ENCODE measurements around the gene SCGN. TPM values are rescaled to one million over a fixed set of nuclear protein-coding genes. Genes with fewer than 3 reads are reported as not detected.

SCGN gene
- polyA plus RNA-seq, 3 donors, result not detected

GRCh38 chr6:25627001-25627400 lies 25.0 kb upstream of the SCGN start:
- no peak overlapping the region for H3K27ac Mint-ChIP-seq
- Histone ChIP-seq H3K4me1 (ENCODE audit: control insufficient read depth in 1 of 2, insufficient read depth in 2 of 2, low read length in 2 of 2) (no peaks in the 10 kb centered on the region), H3K9me3 (replicated peaks in 1 of 2; ENCODE audit: control insufficient read depth in 1 of 2, insufficient read depth in 1 of 2, low read length in 2 of 2) (no peaks in the 10 kb centered on the region), H3K27ac (ENCODE audit: low read depth in 1 of 2, low read length in 2 of 2) (no peak overlapping the region), H3K4me3 (replicated peaks in 1 of 3; ENCODE audit: low read depth in 2 of 3, low read length in 3 of 3) (no peak overlapping the region), H3K79me2 (ENCODE audit: insufficient read depth, low read length) (no peaks in the 10 kb centered on the region), H3K4me2 (replicated peaks; ENCODE audit: extremely low read depth, low read length, poor library complexity, severe bottlenecking) (no peak overlapping the region), H2AFZ (ENCODE audit: insufficient read depth, low read depth, low read length, poor library complexity, severe bottlenecking) (no peak overlapping the region), H3K36me3 (replicated peaks in 1 of 2; ENCODE audit: control insufficient read depth in 1 of 2, insufficient read depth in 2 of 2, low read length in 2 of 2) (no peaks in the 10 kb centered on the region), H3K27me3 (ENCODE audit: control insufficient read depth in 2 of 2, insufficient read depth in 2 of 2, low read length in 2 of 2) (no peaks in the 10 kb centered on the region), H3K9ac (ENCODE audit: insufficient read depth, low read length, poor library complexity, severe bottlenecking) (no peak overlapping the region), H4K20me1 (ENCODE audit: insufficient read depth, low read length) (no peaks in the 10 kb centered on the region)
- H3K4me1 Mint-ChIP-seq, result no peaks in the 10 kb centered on the region
- H3K9me3 Mint-ChIP-seq, result no peaks in the 10 kb centered on the region
- no peak overlapping the region for H3K4me3 Mint-ChIP-seq
- intact Hi-C loops (cut with micrococcal nuclease), result no loop called here
- DNase-seq, result no peak
- no peaks in the 10 kb centered on the region for H3K36me3 Mint-ChIP-seq
- H3K27me3 Mint-ChIP-seq (ENCODE audit: low read depth in 3 of 3), result peaks cover 0 to 9% (median 2%) of the 10 kb centered on the region in 3 donors
- 100% methylated on average over 2 of the region's 3 CpGs for WGBS (ENCODE audit: insufficient coverage)
- no peak for TF ChIP-seq CTCF (IDR thresholded peaks at IDR 0.05)

- H3K4me3 Mint-ChIP-seq, result no peak overlapping the region
- Histone ChIP-seq H3K4me3 (replicated peaks in 1 of 3; ENCODE audit: low read depth in 2 of 3, low read length in 3 of 3) (no peak overlapping the region), H3K4me2 (replicated peaks; ENCODE audit: extremely low read depth, low read length, poor library complexity, severe bottlenecking) (no peak overlapping the region), H4K20me1 (ENCODE audit: insufficient read depth, low read length) (no peaks in the 10 kb centered on the region), H3K4me1 (ENCODE audit: control insufficient read depth in 1 of 2, insufficient read depth in 2 of 2, low read length in 2 of 2) (no peaks in the 10 kb centered on the region), H3K9ac (ENCODE audit: insufficient read depth, low read length, poor library complexity, severe bottlenecking) (no peak overlapping the region), H3K27ac (ENCODE audit: low read depth in 1 of 2, low read length in 2 of 2) (no peak overlapping the region), H3K79me2 (ENCODE audit: insufficient read depth, low read length) (no peaks in the 10 kb centered on the region), H3K9me3 (replicated peaks in 1 of 2; ENCODE audit: control insufficient read depth in 1 of 2, insufficient read depth in 1 of 2, low read length in 2 of 2) (no peaks in the 10 kb centered on the region), H2AFZ (ENCODE audit: insufficient read depth, low read depth, low read length, poor library complexity, severe bottlenecking) (no peak overlapping the region), H3K27me3 (ENCODE audit: control insufficient read depth in 2 of 2, insufficient read depth in 2 of 2, low read length in 2 of 2) (no peaks in the 10 kb centered on the region), H3K36me3 (replicated peaks in 1 of 2; ENCODE audit: control insufficient read depth in 1 of 2, insufficient read depth in 2 of 2, low read length in 2 of 2) (no peaks in the 10 kb centered on the region)
- H3K4me1 Mint-ChIP-seq, result no peaks in the 10 kb centered on the region
- no peak overlapping the region for H3K27ac Mint-ChIP-seq
- WGBS (ENCODE audit: insufficient coverage), result no CpG with 5 or more reads among the region's 4 CpGs
- no peak for TF ChIP-seq CTCF (IDR thresholded peaks at IDR 0.05)
- no peaks in the 10 kb centered on the region for H3K9me3 Mint-ChIP-seq
- H3K36me3 Mint-ChIP-seq, result no peaks in the 10 kb centered on the region
- intact Hi-C loops (cut with micrococcal nuclease), result no loop called here
- DNase-seq, result no peak
- peaks cover 2 to 11% (median 2%) of the 10 kb centered on the region in 3 donors for H3K27me3 Mint-ChIP-seq (ENCODE audit: low read depth in 3 of 3)
These were observed 23.4 kb upstream of the SCGN start for GRCh38 chr6:25628471-25629197.

Measured in CD14-positive monocyte (primary cell).